Subcutaneous abdominal adipose tissue (tissue), 5 donors: ENCODE data around the gene REXO5.

ENCODE experiments used
- H3K27ac ChIP-seq: one replicate; pipeline ENCODE4 v1.7.0; 2013; ENCODE audit warnings: low read depth, mild to moderate bottlenecking, inconsistent platforms, low read length, moderate library complexity
- H3K27me3 ChIP-seq, 5 donors: one replicate each; pipeline ENCODE4 v1.7.0; 2013; ENCODE audit warnings: low read length in 5 of 5, inconsistent platforms in 1 of 5; ENCODE audit not compliant: control insufficient read depth in 5 of 5, insufficient read depth in 4 of 5
- H3K36me3 ChIP-seq, 5 donors: one replicate each; pipeline ENCODE4 v1.7.0; 2013; ENCODE audit warnings: low read length in 5 of 5; ENCODE audit not compliant: control insufficient read depth in 5 of 5, insufficient read depth in 5 of 5
- H3K4me1 ChIP-seq, 5 donors: one replicate each; pipeline ENCODE4 v1.7.0; 2013; ENCODE audit warnings: low read length in 5 of 5, mild to moderate bottlenecking in 3 of 5, moderate library complexity in 1 of 5; ENCODE audit not compliant: control insufficient read depth in 5 of 5, insufficient read depth in 5 of 5
- H3K4me3 ChIP-seq, 5 donors: one replicate each; pipeline ENCODE4 v1.7.0; 2013; ENCODE audit warnings: low read length in 5 of 5, low read depth in 1 of 5
- H3K9ac ChIP-seq, 5 donors: one replicate each; pipeline ENCODE4 v1.7.0; 2013; ENCODE audit warnings: low read length in 5 of 5, mild to moderate bottlenecking in 4 of 5, moderate library complexity in 3 of 5
- H3K9me3 ChIP-seq, 5 donors: one replicate each; pipeline ENCODE4 v1.7.0; 2013; ENCODE audit warnings: low read length in 5 of 5; ENCODE audit not compliant: control insufficient read depth in 5 of 5
- donor health status: healthy.
- donor health status: healthy.
- donor health status: healthy.
- donor health status: healthy.
- donor health status: healthy.

The REXO5 gene

DNA sequence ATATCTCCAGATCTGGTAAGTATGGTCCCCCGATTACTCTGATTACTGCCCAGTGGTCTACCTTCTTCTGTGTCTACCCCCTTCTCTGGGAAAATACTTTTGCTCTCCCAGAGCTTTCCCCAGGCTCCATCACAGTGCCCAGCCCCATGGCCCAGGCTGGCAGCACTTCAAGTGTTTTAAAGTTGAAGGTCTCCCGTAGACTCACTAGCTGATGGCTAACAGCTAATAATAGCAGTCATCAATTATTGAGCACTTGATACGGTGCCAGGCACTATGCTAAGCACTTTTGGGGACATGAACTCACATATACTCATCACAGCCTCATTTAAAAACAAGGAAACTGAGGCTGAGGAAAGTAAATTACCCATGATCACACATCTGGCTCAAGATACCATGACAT is 60.5 kb downstream of the REXO5 start:
- Histone ChIP-seq H3K9ac (peak overlapping the region in 3 of 5 donors; percentile 11 to 61 (median 41)), H3K9me3 (no peaks in the 10 kb centered on the region), H3K4me1 (peaks cover 22 to 85% (median 79%) of the 10 kb centered on the region in 5 donors), H3K27me3 (no peaks in the 10 kb centered on the region), H3K36me3 (peaks cover 2 to 14% (median 8%) of the 10 kb centered on the region in 5 donors), H3K27ac (peak overlapping the region; percentile 71), H3K4me3 (peak overlapping the region in 1 of 5 donors; percentile 24)

DNA sequence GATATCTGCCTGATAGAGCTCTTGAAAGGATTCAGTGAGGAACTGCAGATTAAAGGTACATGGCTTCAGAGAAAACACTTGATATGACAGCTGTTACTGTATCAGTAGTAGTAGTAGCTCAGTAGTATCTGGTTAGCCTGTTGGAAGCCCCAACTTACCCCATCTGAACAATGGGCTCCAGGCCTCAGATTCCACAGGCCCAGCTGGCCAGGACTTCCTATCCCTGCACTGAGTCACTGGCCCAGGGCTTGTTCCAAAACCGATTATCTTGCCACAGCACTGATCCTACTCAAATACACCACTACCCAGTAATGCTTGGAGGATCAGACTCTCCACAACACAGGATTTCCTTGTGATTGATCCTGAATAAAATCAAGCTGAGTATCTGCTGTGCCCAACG is 61.3 kb downstream of the REXO5 start:
- peak overlapping the region in 2 of 5 donors; percentile 11 to 22 for H3K9ac ChIP-seq
- H3K27ac ChIP-seq, result peak overlapping the region; percentile 71
- no peaks in the 10 kb centered on the region for H3K9me3 ChIP-seq
- H3K4me1 ChIP-seq, result peaks cover 21 to 85% (median 77%) of the 10 kb centered on the region in 5 donors
- H3K4me3 ChIP-seq, result peak overlapping the region in 2 of 5 donors; percentile 0 to 24
- no peaks in the 10 kb centered on the region for H3K27me3 ChIP-seq
- peaks cover 0 to 6% (median 2%) of the 10 kb centered on the region in 5 donors for H3K36me3 ChIP-seq

DNA sequence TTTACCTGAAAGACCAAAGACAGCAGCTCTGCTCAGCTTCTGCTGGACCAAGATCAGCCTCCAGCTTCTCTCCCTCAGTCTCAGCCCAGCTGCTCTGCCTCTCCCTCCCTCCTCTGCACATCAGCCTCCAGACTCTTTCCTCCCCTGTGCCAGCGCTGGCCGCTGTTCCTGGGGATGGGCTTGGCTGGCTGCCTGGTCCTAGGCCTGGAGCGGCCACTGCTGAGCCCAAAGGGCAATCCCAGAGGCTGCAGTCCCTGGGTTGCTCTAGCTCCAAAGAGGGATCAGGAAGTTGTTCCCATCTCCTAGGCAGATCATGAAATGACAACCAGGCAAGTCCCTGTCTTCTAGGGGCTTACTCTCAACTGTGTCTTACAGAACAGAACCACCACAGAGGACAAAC is 62.6 kb downstream of the REXO5 start:
- H3K9ac ChIP-seq, result no peak overlapping the region

GRCh38 chr16:20870122-20870820 is 63.9 kb downstream of the REXO5 start:
- peaks cover 21 to 100% (median 99%) of the 10 kb centered on the region in 5 donors for H3K4me1 ChIP-seq
- peak overlapping the region in 3 of 5 donors; percentile 12 to 40 (median 21) for H3K9ac ChIP-seq
- H3K4me3 ChIP-seq, result no peak overlapping the region
- H3K27ac ChIP-seq, result peak overlapping the region; percentile 64
- H3K36me3 ChIP-seq, result peaks cover 0 to 4% (median 2%) of the 10 kb centered on the region in 5 donors
- no peaks in the 10 kb centered on the region for H3K9me3 ChIP-seq
- H3K27me3 ChIP-seq, result no peaks in the 10 kb centered on the region

More for the DNA sequence above, 62.6 kb downstream of the REXO5 start:
- peak overlapping the region in 2 of 5 donors; percentile 8 to 9 for H3K4me3 ChIP-seq
- H3K27me3 ChIP-seq, result no peaks in the 10 kb centered on the region
- peak overlapping the region; percentile 71 for H3K27ac ChIP-seq
- peaks cover 0 to 4% (median 2%) of the 10 kb centered on the region in 5 donors for H3K36me3 ChIP-seq
- H3K9me3 ChIP-seq, result no peaks in the 10 kb centered on the region
- H3K4me1 ChIP-seq, result peaks cover 21 to 90% (median 88%) of the 10 kb centered on the region in 5 donors

GRCh38 chr16:20871258-20871657 is 64.9 kb downstream of the REXO5 start:
- peaks cover 21 to 94% (median 93%) of the 10 kb centered on the region in 5 donors for H3K4me1 ChIP-seq

GRCh38 chr16:20871941-20872815 is 65.9 kb downstream of the REXO5 start:
- no peak overlapping the region for H3K4me3 ChIP-seq
- H3K27me3 ChIP-seq, result no peaks in the 10 kb centered on the region
- peak overlapping the region in 2 of 5 donors; percentile 29 to 61 for H3K9ac ChIP-seq
- H3K36me3 ChIP-seq, result peaks cover 0 to 7% (median 2%) of the 10 kb centered on the region in 5 donors
- H3K4me1 ChIP-seq, result peaks cover 18 to 87% (median 85%) of the 10 kb centered on the region in 5 donors
- H3K27ac ChIP-seq, result peak overlapping the region; percentile 64
- H3K9me3 ChIP-seq, result no peaks in the 10 kb centered on the region

More at GRCh38 chr16:20871258-20871657, 64.9 kb downstream of the REXO5 start:
- Histone ChIP-seq H3K27me3 (no peaks in the 10 kb centered on the region), H3K4me3 (no peak overlapping the region), H3K9ac (peak overlapping the region in 2 of 5 donors; percentile 14 to 25), H3K27ac (peak overlapping the region; percentile 64), H3K36me3 (peaks cover 0 to 4% (median 2%) of the 10 kb centered on the region in 5 donors), H3K9me3 (no peaks in the 10 kb centered on the region)

DNA sequence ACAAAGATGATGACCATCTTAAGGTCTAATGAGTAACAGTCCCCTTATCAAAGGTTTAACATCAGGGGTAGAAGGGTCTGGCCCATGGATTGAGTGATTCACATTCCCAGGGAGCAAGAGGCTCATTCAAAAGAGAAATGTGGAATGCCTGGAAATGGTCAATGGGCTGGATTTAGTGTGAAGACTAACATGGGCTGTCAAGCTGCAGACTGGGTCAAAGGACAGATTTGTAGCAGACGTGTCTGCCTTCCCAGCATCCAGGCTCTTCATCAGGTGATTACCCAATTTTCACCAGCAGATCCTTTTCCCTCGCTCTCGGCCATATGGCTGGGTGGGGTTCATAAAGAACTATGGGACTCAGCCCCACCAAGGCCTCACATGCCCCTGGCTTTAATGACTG is 67.0 kb downstream of the REXO5 start:
- Histone ChIP-seq H3K36me3 (peaks cover 0 to 8% (median 0%) of the 10 kb centered on the region in 5 donors), H3K27me3 (no peaks in the 10 kb centered on the region), H3K9ac (peak overlapping the region in 2 of 5 donors; percentile 32 to 67), H3K27ac (peak overlapping the region; percentile 64), H3K4me1 (peaks cover 11 to 87% (median 85%) of the 10 kb centered on the region in 5 donors), H3K4me3 (no peak overlapping the region), H3K9me3 (no peaks in the 10 kb centered on the region)

DNA sequence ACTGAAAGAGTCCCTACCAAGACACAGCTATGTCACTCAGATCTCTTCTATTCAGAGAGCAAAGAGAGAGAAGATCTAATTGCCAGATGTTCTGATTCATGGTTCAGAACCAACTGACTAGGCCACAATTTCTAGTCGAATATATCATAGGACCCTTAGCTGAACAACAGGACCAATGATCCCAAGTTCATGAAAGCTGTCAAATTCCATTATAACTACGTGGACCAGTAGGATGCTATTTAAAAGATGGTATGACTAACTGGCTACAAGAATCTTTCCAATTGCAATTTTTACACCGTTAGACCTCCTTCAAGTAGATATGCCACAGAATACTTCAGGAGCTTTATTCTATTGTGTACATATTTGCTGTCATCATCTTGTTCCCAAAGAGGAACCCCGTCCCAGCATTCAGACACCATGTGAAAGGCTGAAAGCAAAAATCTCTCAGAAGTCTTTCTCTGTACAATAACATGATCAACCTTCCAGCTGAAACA is 67.8 kb downstream of the REXO5 start:
- Histone ChIP-seq H3K4me3 (no peak overlapping the region), H3K9ac (peak overlapping the region in 2 of 5 donors; percentile 6 to 67), H3K27ac (peak overlapping the region; percentile 64), H3K36me3 (peaks cover 0 to 7% (median 0%) of the 10 kb centered on the region in 5 donors), H3K27me3 (no peaks in the 10 kb centered on the region), H3K4me1 (peaks cover 6 to 87% (median 85%) of the 10 kb centered on the region in 5 donors), H3K9me3 (no peaks in the 10 kb centered on the region)

DNA sequence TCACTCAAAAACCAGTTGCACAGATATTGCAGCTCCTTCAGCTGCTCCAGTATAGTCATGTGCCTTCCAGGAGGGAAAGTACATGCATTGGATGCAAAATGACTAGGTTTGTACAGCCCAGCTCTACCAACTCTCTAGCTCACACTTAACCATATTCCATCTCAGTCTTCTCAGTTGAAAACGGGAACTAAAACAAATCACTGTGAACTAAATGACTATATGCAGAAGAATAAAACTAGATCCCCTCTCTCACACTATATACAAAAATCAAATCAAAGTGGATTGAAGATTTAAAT is 69.0 kb downstream of the REXO5 start:
- peaks cover 2 to 87% (median 85%) of the 10 kb centered on the region in 5 donors for H3K4me1 ChIP-seq
- H3K4me3 ChIP-seq, result no peak overlapping the region
- peak overlapping the region; percentile 9 for H3K27ac ChIP-seq
- no peaks in the 10 kb centered on the region for H3K9me3 ChIP-seq
- H3K27me3 ChIP-seq, result no peaks in the 10 kb centered on the region
- H3K36me3 ChIP-seq, result peaks cover 0 to 7% (median 0%) of the 10 kb centered on the region in 5 donors
- no peak overlapping the region for H3K9ac ChIP-seq
